Cardiac muscle cell (in vitro differentiated cells and primary cell): Measurements from ENCODE around the gene REPS2. TPM values are rescaled to one million over a fixed set of nuclear protein-coding genes. Genes with fewer than 3 reads are reported as not detected.

ENCODE experiments used
- DNase-seq, 2 donors: peaks; one replicate each; pipeline versions ENCODE4 v3.0.0 to v3.0.0-alpha.2; 2010 to 2017; ENCODE audit warnings: low read depth in 1 of 2, low spot score in 1 of 2
- H3K27ac ChIP-seq: fragments of 200-600 bp; sonication (generic); 2 replicates; pipeline ENCODE4 v1.5.1; 2016
- H3K27me3 ChIP-seq: fragments of 200-600 bp; sonication (generic); 2 replicates; pipeline ENCODE4 v1.6.0; 2016; ENCODE audit warnings: control low read depth
- H3K36me3 ChIP-seq: fragments of 200-600 bp; sonication (generic); 2 replicates; pipeline ENCODE4 v1.5.1; 2016; ENCODE audit warnings: control low read depth
- H3K4me1 ChIP-seq: fragments of 200-600 bp; sonication (generic); 2 replicates; pipeline ENCODE4 v1.8.1; 2017; ENCODE audit warnings: low read depth, mild to moderate bottlenecking, mixed run types
- H3K4me3 ChIP-seq: fragments of 200-600 bp; sonication (generic); 2 replicates; pipeline ENCODE4 v1.5.1; 2016; ENCODE audit warnings: mild to moderate bottlenecking
- H3K9me3 ChIP-seq: fragments of 200-600 bp; sonication (generic); 2 replicates; pipeline ENCODE4 v1.5.1; 2017; ENCODE audit warnings: low read depth, mild to moderate bottlenecking, control low read depth
- CTCF ChIP-seq: IDR thresholded peaks from 2 replicates; pipeline ENCODE4 v1.5.1; 2012; ENCODE audit warnings: low read depth, mild to moderate bottlenecking, low read length
- polyA plus RNA-seq: library from polyadenylated mRNA; unstranded; fragments of >200 nt; fragmentation: Nextera tagmentation; extraction: Ambion mirVana; gene quantifications from 2 replicates; pipeline ENCODE4 v1.2.1, GENCODE V29; 2016
- total RNA-seq: library from RNA; depleted of rRNA; stranded (reverse); fragments of >200 nt; gene quantifications from 2 replicates; pipeline ENCODE4 v1.2.3, GENCODE V29; 2016

Gene REPS2
- total and polyA plus RNA-seq, 2 experiments from 2014 or later = 6.0 to 9.1 TPM

- no peak overlapping the region for H3K4me3 ChIP-seq
- no peak overlapping the region for H3K27ac ChIP-seq
- peak in 1 of 2 donors; percentile 81 for DNase-seq
- no peaks in the 10 kb centered on the region for H3K9me3 ChIP-seq
- H3K36me3 ChIP-seq = no peaks in the 10 kb centered on the region
- peaks cover 15% of the 10 kb centered on the region for H3K4me1 ChIP-seq
- H3K27me3 ChIP-seq = no peaks in the 10 kb centered on the region
- no peak for TF ChIP-seq CTCF
Measured at GRCh38 chrX:17039826-17040225, 93.4 kb downstream of the REPS2 start.

- Histone ChIP-seq H3K4me3 (no peak overlapping the region), H3K36me3 (no peaks in the 10 kb centered on the region)
Measured at GRCh38 chrX:17040711-17041110, 94.3 kb downstream of the REPS2 start.

GRCh38 chrX:17042037-17042436 is 95.6 kb downstream of the REPS2 start:
- no peaks in the 10 kb centered on the region for H3K36me3 ChIP-seq
- no peak overlapping the region for H3K4me3 ChIP-seq
- DNase-seq = no peak
- H3K9me3 ChIP-seq = no peaks in the 10 kb centered on the region
- H3K27ac ChIP-seq = no peak overlapping the region
- TF ChIP-seq CTCF = no peak
- peaks cover 10% of the 10 kb centered on the region for H3K4me1 ChIP-seq
- H3K27me3 ChIP-seq = no peaks in the 10 kb centered on the region

More at GRCh38 chrX:17040711-17041110, 94.3 kb downstream of the REPS2 start:
- Histone ChIP-seq H3K27me3 (no peaks in the 10 kb centered on the region), H3K27ac (no peak overlapping the region), H3K4me1 (peaks cover 15% of the 10 kb centered on the region), H3K9me3 (no peaks in the 10 kb centered on the region)
- DNase-seq = no peak
- no peak for TF ChIP-seq CTCF

GRCh38 chrX:17046478-17047097 is 100.1 kb downstream of the REPS2 start:
- Histone ChIP-seq H3K4me3 (no peak overlapping the region), H3K27me3 (no peaks in the 10 kb centered on the region), H3K27ac (no peak overlapping the region), H3K9me3 (no peaks in the 10 kb centered on the region), H3K36me3 (peaks cover 7% of the 10 kb centered on the region), H3K4me1 (no peaks in the 10 kb centered on the region)
- DNase-seq = peak; percentile 81 to 87
- peak; percentile 73 for TF ChIP-seq CTCF

GRCh38 chrX:17047224-17047623 is 100.8 kb downstream of the REPS2 start:
- Histone ChIP-seq H3K27me3 (no peaks in the 10 kb centered on the region), H3K4me3 (no peak overlapping the region), H3K9me3 (no peaks in the 10 kb centered on the region), H3K4me1 (no peaks in the 10 kb centered on the region), H3K27ac (no peak overlapping the region), H3K36me3 (peaks cover 7% of the 10 kb centered on the region)
- no peak for DNase-seq
- TF ChIP-seq CTCF = no peak
